GM18861 (cell line): ENCODE measurements around the gene MYBPHL.

Source experiments
- ATAC-seq: cut with Tn5 transposase; IDR thresholded peaks from one replicate; pipeline ENCODE4 v1.9.1; 2021; ENCODE audit not compliant: unreplicated experiment

MYBPHL gene

GRCh38 chr1:109281680-109282496, 24.9 kb downstream of the MYBPHL start:
- ATAC-seq = no peak

DNA sequence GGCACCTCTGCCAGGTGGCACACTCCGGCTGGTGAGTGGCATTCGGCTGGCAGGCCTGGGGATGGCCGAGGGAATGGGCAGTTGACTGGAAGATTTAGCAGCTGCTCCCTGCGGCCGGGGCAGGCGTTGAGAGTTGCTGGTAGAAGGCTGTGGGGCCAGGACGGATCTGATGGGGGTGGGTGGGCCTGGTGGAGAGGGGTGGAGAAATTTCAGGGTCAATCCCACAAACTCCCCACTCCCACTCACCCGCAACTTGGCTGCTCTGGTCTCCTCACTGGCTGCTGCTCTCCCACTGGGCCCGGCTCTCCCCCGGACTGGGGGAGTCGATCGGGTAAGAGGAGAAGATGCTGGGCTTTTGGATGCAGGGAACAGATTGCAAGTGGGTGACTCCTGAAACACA, 25.9 kb downstream of the MYBPHL start:
- ATAC-seq = no peak

DNA sequence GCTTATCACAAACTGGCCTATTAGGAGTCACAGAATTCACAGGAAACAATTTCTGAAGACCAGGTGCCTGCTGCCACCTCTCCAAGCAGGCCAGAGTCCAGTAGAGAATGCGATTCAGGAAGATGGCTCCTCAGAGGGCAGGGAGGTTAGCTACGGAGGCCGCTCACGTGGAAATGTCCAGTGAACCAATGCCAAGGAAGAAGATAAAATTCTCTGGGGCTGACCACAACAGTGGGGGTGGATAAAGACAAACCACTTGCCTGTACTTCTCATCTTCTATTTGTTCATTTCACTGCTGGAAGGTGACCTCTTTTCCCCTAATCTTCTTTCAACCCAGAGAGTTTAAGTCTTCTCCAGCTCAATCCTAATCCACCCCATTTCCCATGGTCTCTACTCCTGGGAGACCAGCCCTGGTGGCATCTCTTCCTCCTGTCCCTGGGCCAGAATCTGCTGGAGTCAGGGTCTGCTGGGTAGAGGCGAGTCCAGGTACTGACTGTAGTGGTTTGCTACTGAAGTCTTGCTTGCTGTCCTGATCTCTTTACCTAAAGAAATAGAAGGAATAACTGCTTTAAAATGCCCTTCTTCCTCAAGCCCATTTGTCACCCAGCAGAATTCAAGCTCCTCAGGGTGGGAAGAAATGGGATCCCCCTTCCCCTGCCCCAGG, 27.1 kb downstream of the MYBPHL start:
- ATAC-seq = no peak

DNA sequence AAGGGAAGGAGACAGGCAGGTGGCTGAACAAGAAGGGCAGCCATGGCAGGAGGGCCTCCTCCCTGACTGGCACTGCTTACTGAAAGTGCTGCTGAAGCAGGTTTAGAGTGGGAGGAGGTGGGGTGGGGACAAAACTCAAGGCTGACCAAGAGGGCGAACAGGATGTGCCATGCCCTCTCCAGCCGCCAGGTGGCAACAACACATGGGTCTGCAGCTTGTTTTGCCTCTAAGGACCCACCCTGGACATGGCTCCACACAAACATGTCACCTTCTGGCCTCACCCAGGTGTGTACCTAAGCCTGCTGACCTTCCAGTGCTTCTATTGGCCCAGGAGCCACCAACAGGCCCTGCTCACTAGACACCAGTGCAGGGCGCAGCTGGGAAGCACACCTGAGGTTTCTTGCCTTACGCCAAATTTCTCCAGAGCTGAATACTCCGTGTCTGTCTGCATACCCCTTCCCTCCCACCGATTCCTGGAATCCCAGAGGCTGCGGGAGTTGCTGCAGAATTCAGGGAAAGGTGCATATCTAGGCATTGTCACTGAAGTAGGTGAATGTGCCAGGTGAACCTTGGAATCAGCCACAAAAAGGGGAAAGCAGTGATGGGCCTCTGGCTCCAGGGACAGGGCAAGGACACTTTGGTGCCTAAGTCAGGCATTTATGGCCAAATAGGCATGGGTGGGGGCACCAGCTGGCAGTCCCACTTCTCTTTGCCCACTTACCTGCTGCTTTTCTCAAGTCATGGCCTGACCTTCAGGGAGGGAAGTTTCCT, 29.2 kb downstream of the MYBPHL start:
- no peak for ATAC-seq

GRCh38 chr1:109275706-109276345, 31.0 kb downstream of the MYBPHL start:
- no peak for ATAC-seq

GRCh38 chr1:109274533-109275476, 32.0 kb downstream of the MYBPHL start:
- ATAC-seq = no peak

DNA sequence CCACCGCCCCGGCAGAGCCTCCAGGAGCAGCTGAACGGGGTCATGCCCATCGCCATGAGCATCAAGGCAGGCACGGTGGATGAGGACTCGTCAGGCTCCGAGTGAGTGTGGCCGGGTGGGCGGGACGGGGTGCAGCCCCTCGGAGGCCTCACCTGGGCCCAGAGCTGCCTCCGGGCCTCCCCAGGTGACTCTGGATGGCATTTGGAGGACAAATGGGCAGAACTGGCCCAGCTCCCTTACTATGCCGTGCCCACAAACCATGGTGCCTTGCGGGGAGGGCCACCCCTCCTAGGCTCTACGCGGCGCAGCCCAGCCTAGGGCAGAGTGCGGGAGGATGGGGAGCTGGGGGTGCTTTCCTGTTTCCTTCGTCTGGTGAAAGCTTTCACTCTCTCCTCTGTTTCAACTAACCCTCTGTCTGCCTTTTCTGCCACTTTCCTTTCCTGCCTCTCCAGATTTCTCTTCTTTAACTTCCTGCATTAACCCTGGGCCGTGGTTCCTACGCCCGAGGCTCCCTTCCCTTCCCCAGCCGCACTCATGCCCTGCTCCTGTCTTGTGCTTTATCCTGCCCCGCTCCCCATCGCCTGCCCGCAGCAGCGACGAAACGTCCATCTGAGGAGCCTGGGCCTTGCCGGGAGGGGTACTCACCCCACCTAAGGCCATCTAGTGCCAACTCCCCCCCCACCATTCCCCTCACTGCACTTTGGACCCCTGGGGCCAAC, 33.1 kb downstream of the MYBPHL start:
- ATAC-seq = no peak

DNA sequence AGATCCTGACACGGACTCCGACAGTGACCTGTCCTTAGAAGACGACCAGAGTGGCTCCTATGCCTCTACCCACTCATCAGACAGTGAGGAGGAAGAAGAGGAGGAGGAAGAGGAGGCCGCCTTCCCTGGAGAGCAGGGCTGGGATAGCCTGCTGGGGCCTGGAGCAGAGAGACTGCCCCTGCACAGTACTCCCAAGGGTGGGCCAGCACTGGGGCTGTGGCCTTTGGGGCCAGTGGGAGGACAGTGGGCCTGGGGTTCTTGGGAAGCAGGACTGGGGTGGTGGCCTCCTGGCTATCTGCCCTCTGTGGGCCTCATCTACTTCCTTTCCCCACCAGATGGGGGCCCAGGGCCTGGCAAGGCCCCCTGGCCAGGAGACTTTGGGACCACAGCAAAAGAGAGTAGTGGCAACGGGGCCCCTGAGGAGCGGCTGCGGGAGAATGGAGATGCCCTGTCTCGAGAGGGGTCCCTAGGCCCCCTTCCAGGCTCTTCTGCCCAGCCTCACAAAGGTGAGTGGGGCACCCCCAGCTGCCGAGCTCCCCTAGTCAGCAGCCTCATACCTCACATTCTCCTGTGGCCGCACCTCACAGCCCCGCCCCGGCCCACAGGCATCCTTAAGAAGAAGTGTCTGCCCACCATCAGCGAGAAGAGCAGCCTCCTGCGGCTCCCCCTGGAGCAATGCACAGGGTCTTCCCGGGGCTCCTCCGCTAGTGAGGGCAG, 33.8 kb downstream of the MYBPHL start:
- ATAC-seq = no peak

DNA sequence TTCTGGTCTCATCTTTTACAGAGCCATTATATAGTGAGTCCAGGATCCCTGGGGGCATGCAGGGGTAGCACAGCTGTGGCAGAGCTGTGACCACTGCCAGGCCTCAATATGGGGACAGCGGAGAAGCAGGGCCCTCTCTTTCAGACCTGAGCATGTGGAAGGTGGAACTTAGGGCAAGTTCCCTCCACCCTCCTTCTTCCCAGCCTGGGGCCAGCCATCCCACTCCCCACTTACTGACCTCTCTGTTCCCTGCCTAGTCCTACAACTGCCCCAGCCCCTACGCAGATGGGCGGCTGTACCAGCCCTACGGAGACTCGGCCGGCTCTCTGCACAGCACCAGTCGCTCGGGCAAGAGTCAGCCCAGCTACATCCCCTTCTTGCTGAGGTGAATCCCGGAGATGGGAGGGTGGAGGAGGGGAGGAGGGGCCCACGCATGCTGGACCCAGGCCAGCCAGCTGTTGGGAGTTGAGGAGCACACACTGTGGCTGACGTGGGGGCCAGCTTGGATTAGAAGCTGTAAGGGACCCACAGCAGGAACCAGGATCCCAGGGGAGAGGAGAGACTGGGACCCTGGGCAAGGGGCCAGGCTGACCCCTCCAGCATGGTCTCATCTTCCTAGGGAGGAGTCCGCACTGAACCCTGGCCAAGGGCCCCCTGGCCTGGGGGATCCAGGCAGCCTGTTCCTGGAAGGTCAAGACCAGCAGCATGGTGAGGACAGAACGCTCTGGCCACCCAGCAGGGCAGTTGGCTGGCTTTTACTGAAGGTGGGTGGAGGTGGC, 34.6 kb downstream of the MYBPHL start:
- no peak for ATAC-seq

DNA sequence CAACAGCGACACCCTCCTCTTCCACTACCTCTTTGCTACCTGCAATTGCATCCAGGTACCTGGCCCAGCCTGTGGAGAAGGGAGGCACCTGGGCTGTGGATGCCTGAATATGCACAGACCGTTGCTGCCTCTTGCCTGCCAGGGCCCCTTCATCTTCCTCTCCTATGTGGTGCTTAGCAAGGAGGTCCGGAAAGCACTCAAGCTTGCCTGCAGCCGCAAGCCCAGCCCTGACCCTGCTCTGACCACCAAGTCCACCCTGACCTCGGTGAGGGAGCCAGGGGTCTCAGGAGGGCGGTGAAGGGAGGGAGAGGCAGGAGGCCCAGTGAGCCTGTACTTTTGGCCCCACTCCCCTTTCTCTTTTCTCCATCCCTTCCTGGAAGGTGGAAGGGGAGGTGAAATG, 35.4 kb downstream of the MYBPHL start:
- no peak for ATAC-seq

- no peak for ATAC-seq
Observed at GRCh38 chr1:109270623-109271317, 36.0 kb downstream of the MYBPHL start.

- ATAC-seq = no peak
Observed at GRCh38 chr1:109269981-109270622, 36.7 kb downstream of the MYBPHL start.

- no peak for ATAC-seq
Observed at GRCh38 chr1:109269212-109269980, 37.4 kb downstream of the MYBPHL start.

DNA sequence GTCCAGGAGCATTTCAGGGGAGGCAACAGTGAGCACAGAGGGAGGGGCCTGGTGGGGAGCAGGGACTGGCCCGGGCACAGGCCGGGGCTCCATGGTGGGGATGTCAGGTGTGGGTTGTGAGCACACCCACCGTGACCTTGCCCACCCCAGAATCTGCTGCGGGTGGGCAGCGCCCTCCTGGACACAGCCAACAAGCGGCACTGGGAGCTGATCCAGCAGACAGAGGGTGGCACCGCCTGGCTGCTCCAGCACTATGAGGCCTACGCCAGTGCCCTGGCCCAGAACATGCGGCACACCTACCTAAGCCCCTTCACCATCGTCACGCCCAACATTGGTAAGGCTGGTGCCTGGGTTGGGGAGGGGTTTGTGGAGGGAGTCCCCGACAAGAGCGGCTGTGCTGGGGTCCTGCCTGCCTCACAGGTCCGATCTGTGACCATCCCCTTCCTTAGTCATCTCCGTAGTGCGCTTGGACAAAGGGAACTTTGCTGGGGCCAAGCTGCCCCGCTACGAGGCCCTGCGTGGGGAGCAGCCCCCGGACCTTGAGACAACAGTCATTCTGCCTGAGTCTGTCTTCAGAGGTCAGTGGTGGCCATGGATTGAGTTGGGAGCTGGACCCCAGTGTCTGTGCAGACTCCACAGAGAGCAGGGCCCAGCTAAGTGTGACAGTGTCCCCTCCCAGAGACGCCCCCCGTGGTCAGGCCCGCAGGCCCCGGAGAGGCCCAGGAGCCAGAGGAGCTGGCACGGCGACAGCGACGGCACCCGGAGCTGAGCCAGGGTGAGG, 38.2 kb downstream of the MYBPHL start:
- no peak for ATAC-seq

DNA sequence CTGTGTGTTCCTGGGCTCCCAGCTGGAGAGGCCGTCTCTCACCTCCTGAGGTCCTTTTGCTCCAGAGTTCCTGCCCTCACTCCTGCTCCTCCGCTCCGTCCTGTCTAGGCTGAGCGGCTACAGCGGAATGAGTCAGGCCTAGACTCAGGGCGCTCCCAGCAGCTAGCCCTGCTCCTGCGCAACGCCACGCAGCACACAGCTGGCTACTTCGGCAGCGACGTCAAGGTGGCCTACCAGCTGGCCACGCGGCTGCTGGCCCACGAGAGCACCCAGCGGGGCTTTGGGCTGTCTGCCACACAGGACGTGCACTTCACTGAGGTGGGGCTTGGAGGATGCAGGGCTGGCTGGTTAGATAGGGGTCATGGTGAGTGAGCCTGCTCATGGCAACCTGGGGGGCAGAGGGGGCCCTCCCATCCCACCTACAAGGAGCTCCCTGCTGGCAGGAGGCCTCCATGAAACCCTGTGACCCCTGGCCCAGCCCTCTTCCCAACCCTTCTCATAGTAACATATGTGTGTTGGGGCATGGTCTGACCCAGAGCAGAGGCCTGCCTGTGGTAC, 39.0 kb downstream of the MYBPHL start:
- no peak for ATAC-seq
